HEK293T (cell line): ENCODE results near the gene MORN5.

ENCODE experiments used
- CTCF ChIA-PET: fragments of 350-600 bp; formaldehyde crosslinking; extraction: SDS; loops from one replicate; lab custom pipeline; 2021; ENCODE audit warnings: antibody characterized with exemption, inconsistent platforms; lab: Yijun Ruan, JAX
- POLR2A ChIA-PET: fragments of 350-600 bp; formaldehyde crosslinking; extraction: SDS; loops from one replicate; lab custom pipeline; 2020; ENCODE audit warnings: antibody characterized with exemption, inconsistent platforms; lab: Yijun Ruan, JAX
- DNase-seq: peaks from one replicate; pipeline ENCODE4 v3.0.0; 2012; ENCODE audit warnings: mixed read lengths; ENCODE audit errors: extremely low spot score
- ARNT ChIP-seq: fragments of 450-650 bp; IDR thresholded peaks from 2 replicates; pipeline ENCODE4 v1.6.1; 2017; ENCODE audit warnings: mild to moderate bottlenecking
- BHLHE40 ChIP-seq: fragments of 450-650 bp; IDR thresholded peaks from 2 replicates; pipeline ENCODE4 v1.6.1; 2016; ENCODE audit warnings: mild to moderate bottlenecking, moderate library complexity, borderline replicate concordance
- CTBP1 ChIP-seq: fragments of 450-650 bp; IDR thresholded peaks from 2 replicates; pipeline ENCODE4 v1.6.1; 2016; ENCODE audit warnings: borderline replicate concordance
- ELF4 ChIP-seq: fragments of 450-650 bp; IDR thresholded peaks from 2 replicates; pipeline ENCODE4 v1.6.1; 2017; ENCODE audit warnings: antibody characterized with exemption
- FOXA1 ChIP-seq: fragments of 450-650 bp; IDR thresholded peaks from 2 replicates; pipeline ENCODE4 v1.6.1; 2016; ENCODE audit warnings: mild to moderate bottlenecking
- FOXK2 ChIP-seq: fragments of 450-650 bp; IDR thresholded peaks from 2 replicates; pipeline ENCODE4 v1.6.1; 2016; ENCODE audit warnings: mild to moderate bottlenecking
- FOXM1 ChIP-seq: fragments of 450-650 bp; IDR thresholded peaks from 2 replicates; pipeline ENCODE4 v1.6.1; 2017; ENCODE audit warnings: mild to moderate bottlenecking, borderline replicate concordance
- HDGF ChIP-seq: fragments of 450-650 bp; IDR thresholded peaks from 2 replicates; pipeline ENCODE4 v1.6.1; 2017; ENCODE audit warnings: antibody characterized with exemption, borderline replicate concordance
- L3MBTL2 ChIP-seq: fragments of 450-650 bp; conservative IDR thresholded peaks from 2 replicates; pipeline ENCODE4 v1.6.1; 2016; ENCODE audit warnings: mild to moderate bottlenecking
- LEF1 ChIP-seq: fragments of 450-650 bp; IDR thresholded peaks from 2 replicates; pipeline ENCODE4 v1.6.1; 2017; ENCODE audit warnings: mild to moderate bottlenecking, borderline replicate concordance
- NFRKB ChIP-seq: fragments of 450-650 bp; IDR thresholded peaks from 2 replicates; pipeline ENCODE4 v1.6.1; 2016; ENCODE audit warnings: mild to moderate bottlenecking, moderate library complexity
- SP1 ChIP-seq: fragments of 450-650 bp; IDR thresholded peaks from 2 replicates; pipeline ENCODE4 v1.6.1; 2017
- SUZ12 ChIP-seq: fragments of 450-650 bp; IDR thresholded peaks from 2 replicates; pipeline ENCODE4 v1.6.1; 2016; ENCODE audit warnings: mild to moderate bottlenecking
- TARDBP ChIP-seq: fragments of 450-650 bp; IDR thresholded peaks from 2 replicates; pipeline ENCODE4 v1.6.1; 2016
- ZNF384 ChIP-seq: fragments of 450-650 bp; IDR thresholded peaks from 2 replicates; pipeline ENCODE4 v1.6.1; 2016
- TF ChIP-seq, protein P1 (sequence below): fragments of 450-650 bp; IDR thresholded peaks from 2 replicates; pipeline ENCODE4 v1.6.1; 2016

Gene MORN5

DNA sequence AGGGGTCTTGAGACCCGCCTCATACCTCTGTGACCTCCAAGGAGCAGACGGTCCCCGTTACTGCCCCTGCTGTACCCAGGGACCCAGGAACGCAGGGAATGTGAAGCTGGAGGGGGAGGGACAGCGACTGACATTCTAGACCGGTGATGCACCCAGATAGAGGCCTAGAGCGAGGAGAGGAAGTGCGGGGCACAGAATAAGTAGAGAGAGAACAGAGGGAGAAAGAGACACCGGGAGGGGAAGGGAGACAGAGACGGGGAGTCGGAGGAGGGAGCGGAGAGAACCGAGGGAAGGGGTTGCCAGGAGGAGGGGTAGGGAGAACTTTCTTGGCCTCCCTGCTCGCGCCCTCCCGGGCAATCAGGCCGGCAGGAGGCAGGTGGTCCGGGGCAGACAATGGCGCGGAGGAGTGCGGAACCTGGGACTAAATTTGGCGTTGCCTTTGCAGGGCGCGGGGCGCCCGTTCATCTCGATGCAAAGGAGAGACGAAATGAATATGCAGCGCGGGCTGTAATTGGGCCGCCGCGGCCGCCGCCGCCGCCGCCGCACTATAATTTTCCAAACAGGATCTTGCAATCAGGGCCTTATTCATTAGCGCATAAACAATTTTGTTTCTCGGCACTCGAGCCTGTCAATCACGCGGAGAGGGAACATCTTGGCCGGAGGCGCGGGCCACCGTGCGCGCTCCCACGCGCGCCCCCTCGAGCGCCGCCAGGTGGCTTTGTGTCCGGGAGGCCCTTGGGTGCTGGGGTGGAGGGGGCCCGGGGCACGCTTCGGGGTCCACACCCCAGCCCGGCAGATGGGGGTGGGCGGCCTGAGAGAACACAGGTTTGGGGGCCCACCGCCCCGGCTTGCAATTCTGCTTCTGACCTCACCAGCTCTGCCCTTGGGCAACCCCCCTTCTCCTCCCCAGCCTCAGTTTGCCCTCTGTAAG lies 33.1 kb upstream of the MORN5 start:
- DNase-seq, result no peak
- TF ChIP-seq SP1 (no peak), HDGF (no peak), NFRKB (no peak), L3MBTL2 (no peak), CTBP1 (no peak), ZNF384 (no peak)
- ChIA-PET CTCF (interaction anchor here (0.7 to 4.6 kb wide), 6 partner anchors 27 to 224 kb away, joined by 3 to 55 read pairs (median 6); no protein-coding TSS in a partner anchor), POLR2A (no interaction called here)

DNA sequence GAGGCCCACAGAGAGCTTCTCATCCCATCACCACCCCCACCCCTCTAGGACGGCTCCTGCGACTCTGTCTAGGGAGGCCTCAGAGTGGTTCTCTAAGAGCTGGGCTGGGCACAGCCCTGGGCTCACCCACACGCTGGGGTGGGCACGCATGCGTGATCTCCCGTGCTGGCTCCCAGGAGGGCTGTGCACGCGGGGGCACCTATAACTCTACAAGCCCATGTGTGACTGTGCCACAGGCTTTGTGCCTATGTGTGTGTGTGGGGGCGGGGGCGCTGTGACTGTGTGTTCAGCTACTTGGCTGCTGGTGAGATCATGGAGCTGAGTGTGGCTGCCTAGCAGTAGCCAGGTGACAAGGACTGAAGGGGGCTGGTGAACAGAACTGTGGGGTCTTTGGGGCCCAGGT lies 32.3 kb upstream of the MORN5 start:
- POLR2A ChIA-PET, result no interaction called here
- no peak for DNase-seq
- TF ChIP-seq TARDBP (no peak), BHLHE40 (no peak), FOXA1 (no peak), L3MBTL2 (no peak), LEF1 (no peak), ARNT (no peak), NFRKB (no peak), SUZ12 (no peak)
- CTCF ChIA-PET, result interaction anchor here (0.6 to 1.2 kb wide), 3 partner anchors 28 to 223 kb away, joined by 3 to 7 read pairs (median 3); no protein-coding TSS in a partner anchor

DNA sequence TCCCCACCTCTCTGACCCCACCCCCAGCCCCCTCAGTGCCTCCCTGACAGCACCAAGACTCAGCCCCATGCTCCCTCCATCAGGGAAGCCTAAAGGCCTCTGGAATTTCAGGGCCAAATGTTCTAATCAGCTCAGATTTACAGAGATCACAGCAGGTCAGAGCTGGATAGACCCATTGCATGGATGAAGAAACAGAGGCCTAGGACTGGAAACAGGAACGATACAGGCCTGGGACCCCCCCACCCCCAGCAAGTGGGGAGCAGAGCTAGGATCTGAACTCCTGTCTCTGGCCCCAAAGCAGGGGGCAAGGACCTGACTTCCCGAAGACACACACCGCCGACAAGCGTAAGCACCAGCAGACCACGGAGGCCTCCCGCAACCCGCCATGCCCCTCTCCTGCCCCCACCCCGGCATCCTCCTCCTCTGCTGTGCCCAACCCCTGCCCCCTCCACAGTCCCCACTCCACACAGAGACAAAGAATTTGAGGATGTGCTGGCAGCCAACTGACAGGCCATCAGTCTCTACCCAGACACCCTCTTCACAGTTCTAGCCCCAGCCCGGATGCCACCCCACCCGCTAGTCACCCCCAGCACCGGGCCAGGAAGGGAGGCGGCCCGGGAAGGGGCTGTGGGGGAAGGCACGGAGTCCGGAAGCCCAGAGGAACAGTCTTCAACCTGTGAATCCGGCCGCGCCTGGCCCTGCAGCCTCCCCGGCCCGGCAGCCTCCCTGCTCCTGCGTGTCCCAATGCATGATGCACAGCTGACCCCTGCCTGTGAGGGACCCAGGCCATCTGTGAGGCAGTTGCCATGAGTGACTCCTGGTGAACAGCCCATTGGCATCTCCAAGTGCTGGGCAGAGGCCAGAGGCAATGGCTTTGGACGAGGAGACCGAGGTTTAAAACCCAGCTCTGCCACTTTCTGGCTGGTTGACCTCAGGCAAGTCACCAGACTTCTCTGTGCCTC lies 31.4 kb upstream of the MORN5 start:
- CTCF ChIA-PET, result interaction anchor here (0.6 to 1.2 kb wide), 3 partner anchors 29 to 222 kb away, joined by 3 to 7 read pairs (median 3); no protein-coding TSS in a partner anchor
- POLR2A ChIA-PET, result no interaction called here
- DNase-seq, result no peak

DNA sequence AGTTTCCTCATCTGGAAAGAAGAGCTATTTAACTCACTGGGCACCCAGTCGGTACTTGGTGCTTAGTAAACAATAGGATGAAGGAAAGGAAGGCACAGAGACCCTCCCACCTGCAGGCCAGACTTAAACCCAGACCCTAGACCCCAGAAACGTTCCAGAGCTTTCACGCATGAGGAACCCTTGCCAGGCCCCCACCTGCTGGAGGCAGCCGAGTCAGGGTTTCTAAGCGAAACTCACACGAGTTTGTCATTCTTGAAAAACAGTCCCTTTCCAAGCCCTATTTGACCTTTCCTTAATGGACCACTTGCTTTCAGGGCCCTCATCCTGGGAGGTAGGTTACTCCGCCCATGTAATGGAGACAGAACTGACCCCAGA lies 30.8 kb upstream of the MORN5 start:
- ChIA-PET POLR2A (no interaction called here), CTCF (no interaction called here)
- TF ChIP-seq ZNF384, result no peak
- no peak for DNase-seq

More for the DNA sequence above, 31.4 kb upstream of the MORN5 start:
- TF ChIP-seq NFRKB, result no peak
- TF ChIP-seq FOXK2, result no peak
- TF ChIP-seq LEF1, result no peak
- TF ChIP-seq TARDBP, result no peak
- TF ChIP-seq SUZ12, result no peak
- no peak for TF ChIP-seq SP1
- TF ChIP-seq CTBP1, result no peak
- TF ChIP-seq, protein P1, sequence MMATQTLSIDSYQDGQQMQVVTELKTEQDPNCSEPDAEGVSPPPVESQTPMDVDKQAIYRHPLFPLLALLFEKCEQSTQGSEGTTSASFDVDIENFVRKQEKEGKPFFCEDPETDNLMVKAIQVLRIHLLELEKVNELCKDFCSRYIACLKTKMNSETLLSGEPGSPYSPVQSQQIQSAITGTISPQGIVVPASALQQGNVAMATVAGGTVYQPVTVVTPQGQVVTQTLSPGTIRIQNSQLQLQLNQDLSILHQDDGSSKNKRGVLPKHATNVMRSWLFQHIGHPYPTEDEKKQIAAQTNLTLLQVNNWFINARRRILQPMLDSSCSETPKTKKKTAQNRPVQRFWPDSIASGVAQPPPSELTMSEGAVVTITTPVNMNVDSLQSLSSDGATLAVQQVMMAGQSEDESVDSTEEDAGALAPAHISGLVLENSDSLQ, result no peak

DNA sequence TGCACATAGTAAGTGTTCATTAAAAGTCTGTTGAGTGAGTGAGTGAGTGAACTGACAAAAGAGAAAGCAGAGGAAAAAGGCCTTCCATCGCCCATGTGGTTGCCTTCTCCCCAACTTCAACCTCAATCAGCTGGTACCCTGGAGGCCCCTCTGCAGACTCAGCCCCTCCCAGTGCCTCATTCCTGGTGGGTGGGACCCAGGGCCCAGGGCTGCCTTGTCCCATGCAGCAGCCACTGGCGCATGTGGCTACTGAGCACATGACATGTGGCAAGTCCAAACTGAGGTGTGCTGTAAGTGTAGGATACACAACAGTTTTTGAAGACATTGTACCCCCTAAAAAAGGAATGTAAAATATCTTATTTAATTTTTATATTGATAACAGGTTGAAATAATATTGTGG lies 29.7 kb upstream of the MORN5 start:
- CTCF ChIA-PET, result no interaction called here
- DNase-seq, result no peak
- POLR2A ChIA-PET, result no interaction called here
- TF ChIP-seq ZNF384, result no peak
- TF ChIP-seq L3MBTL2, result no peak
- TF ChIP-seq, protein P1, result no peak
- TF ChIP-seq BHLHE40, result no peak
- TF ChIP-seq FOXM1, result no peak
- no peak for TF ChIP-seq FOXA1
- no peak for TF ChIP-seq ELF4
- TF ChIP-seq ARNT, result no peak

DNA sequence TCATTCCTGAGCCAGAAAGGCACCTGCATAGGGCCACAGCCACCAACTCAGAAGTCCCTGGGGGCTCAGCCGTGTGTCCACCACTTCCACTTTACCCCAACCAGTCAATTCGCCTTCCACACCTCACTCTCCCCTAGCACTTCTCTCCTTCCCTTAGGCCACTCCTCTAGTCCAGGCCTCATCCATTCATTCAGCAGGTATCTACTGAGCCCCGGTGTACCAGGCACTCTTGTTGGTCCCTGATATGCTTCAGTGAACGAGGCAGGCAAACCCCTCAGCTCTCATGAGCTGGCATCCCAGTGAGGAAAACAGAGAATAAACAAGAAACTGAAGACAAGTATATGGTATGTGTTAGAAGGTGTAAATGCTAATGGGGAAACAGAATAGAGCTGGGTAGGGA lies 28.9 kb upstream of the MORN5 start:
- CTCF ChIA-PET, result no interaction called here
- DNase-seq, result no peak
- POLR2A ChIA-PET, result no interaction called here
- no peak for TF ChIP-seq SP1
- TF ChIP-seq CTBP1, result no peak

DNA sequence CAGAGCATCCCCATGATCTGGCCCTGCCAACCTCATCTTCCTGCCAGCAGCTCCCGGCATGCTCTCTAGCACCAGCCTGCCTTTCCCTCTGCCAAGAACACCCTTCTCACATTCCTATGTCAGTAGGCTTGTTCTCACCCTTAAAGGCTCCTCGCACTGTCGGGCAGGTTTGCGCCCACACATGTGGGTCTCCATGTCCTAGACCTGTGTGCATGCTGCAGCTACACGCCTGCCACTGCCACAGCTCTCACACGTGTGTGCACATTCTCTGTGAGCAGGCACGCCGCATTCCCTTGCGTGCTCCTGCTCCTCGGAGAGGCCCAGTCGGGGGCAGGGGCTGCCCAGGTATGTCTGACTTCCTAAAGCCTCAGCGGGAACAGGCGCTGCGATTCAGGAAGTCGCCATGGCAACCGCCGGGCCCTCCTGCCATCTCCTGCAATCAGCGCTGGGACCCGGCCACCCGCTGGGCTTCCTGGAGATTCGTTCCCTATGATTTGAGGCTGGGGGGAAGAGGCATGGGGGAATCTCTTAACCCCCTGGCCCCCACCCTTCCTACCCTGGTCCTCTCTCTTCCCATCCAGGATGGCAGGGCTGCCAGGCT lies 28.2 kb upstream of the MORN5 start:
- no peak for DNase-seq
- TF ChIP-seq BHLHE40 (no peak), CTBP1 (no peak), FOXM1 (no peak), TARDBP (no peak), FOXA1 (no peak), ARNT (no peak), ZNF384 (no peak), L3MBTL2 (no peak), SP1 (no peak), HDGF (no peak), FOXK2 (no peak), LEF1 (no peak), ELF4 (no peak), SUZ12 (no peak), NFRKB (no peak)
- TF ChIP-seq, protein P1, result no peak
- CTCF ChIA-PET, result interaction anchor here (0.7 kb wide), 1 partner anchor 8 kb away, joined by 3 read pairs; no protein-coding TSS in a partner anchor
- POLR2A ChIA-PET, result no interaction called here
